Measurements from ENCODE around the gene IRAG1. TPM values are rescaled to one million over a fixed set of nuclear protein-coding genes. Genes with fewer than 3 reads are reported as not detected.
"Not testable (repeated sequence)": the region's sequence is repeated elsewhere in the genome, so short reads cannot be mapped to it uniquely, and the experiment has no call there.

Gene IRAG1
- total RNA-seq, 1 donor from 2014 or later = not detected

- ATAC-seq (ENCODE audit: low read depth) = no peak
- Mint-ChIP-seq H3K36me3 (ENCODE audit: low read depth) (no peaks in the 10 kb centered on the region), H3K27ac (no peak overlapping the region), H3K27me3 (peaks cover 3% of the 10 kb centered on the region), H3K4me1 (peaks cover 15% of the 10 kb centered on the region), H3K9me3 (no peaks in the 10 kb centered on the region), H3K4me3 (no peak overlapping the region)
- ChIA-PET POLR2A (interaction anchor here (0.7 kb wide), 1 partner anchor 59 kb away, joined by 8 read pairs; no protein-coding TSS in a partner anchor), CTCF (no interaction called here)
- intact Hi-C loops (cut with micrococcal nuclease) = no loop called here
- no peak for DNase-seq
- TF ChIP-seq CTCF (IDR thresholded peaks at IDR 0.05) = no peak
These were observed 10.1 kb downstream of the IRAG1 start for GRCh38 chr11:10683429-10683828.

- H3K4me3 Mint-ChIP-seq = no peak overlapping the region
- intact Hi-C loops (cut with micrococcal nuclease) = no loop called here
- H3K9me3 Mint-ChIP-seq = no peaks in the 10 kb centered on the region
- ATAC-seq (ENCODE audit: low read depth) (no peak), DNase-seq (no peak)
- peaks cover 14% of the 10 kb centered on the region for H3K27me3 Mint-ChIP-seq
- CTCF ChIA-PET = no interaction called here
- no peak overlapping the region for H3K27ac Mint-ChIP-seq
- TF ChIP-seq CTCF (IDR thresholded peaks at IDR 0.05) = no peak
- H3K36me3 Mint-ChIP-seq (ENCODE audit: low read depth) = no peaks in the 10 kb centered on the region
- peaks cover 2% of the 10 kb centered on the region for H3K4me1 Mint-ChIP-seq
- POLR2A ChIA-PET = no interaction called here
These were observed 12.5 kb downstream of the IRAG1 start for GRCh38 chr11:10680956-10681487.

GRCh38 chr11:10680279-10680678 is 13.3 kb downstream of the IRAG1 start:
- POLR2A ChIA-PET; DNase-seq; H3K36me3 Mint-ChIP-seq (ENCODE audit: low read depth); H3K4me1 Mint-ChIP-seq; H3K9me3 Mint-ChIP-seq; intact Hi-C loops (cut with micrococcal nuclease); H3K4me3 Mint-ChIP-seq; ATAC-seq (ENCODE audit: low read depth); H3K27ac Mint-ChIP-seq; CTCF ChIA-PET: not testable (repeated sequence)
- H3K27me3 Mint-ChIP-seq = peaks cover 21% of the 10 kb centered on the region

- ChIA-PET POLR2A (no interaction called here), CTCF (no interaction called here)
- Mint-ChIP-seq H3K27ac (no peak overlapping the region), H3K4me3 (no peak overlapping the region), H3K9me3 (no peaks in the 10 kb centered on the region), H3K27me3 (peaks cover 23% of the 10 kb centered on the region), H3K36me3 (ENCODE audit: low read depth) (no peaks in the 10 kb centered on the region), H3K4me1 (peaks cover 12% of the 10 kb centered on the region)
- TF ChIP-seq CTCF (IDR thresholded peaks at IDR 0.05) = no peak
- ATAC-seq (ENCODE audit: low read depth) (no peak), DNase-seq (no peak)
- intact Hi-C loops (cut with micrococcal nuclease) = no loop called here
These were observed 13.9 kb downstream of the IRAG1 start for GRCh38 chr11:10679644-10680043.

- Mint-ChIP-seq H3K4me1 (peaks cover 24% of the 10 kb centered on the region), H3K27me3 (peaks cover 30% of the 10 kb centered on the region), H3K27ac (no peak overlapping the region), H3K4me3 (no peak overlapping the region), H3K9me3 (no peaks in the 10 kb centered on the region), H3K36me3 (ENCODE audit: low read depth) (no peaks in the 10 kb centered on the region)
- CTCF ChIA-PET = no interaction called here
- ATAC-seq (ENCODE audit: low read depth) (no peak), DNase-seq (no peak)
- intact Hi-C loops (cut with micrococcal nuclease) = no loop called here
- no peak for TF ChIP-seq CTCF (IDR thresholded peaks at IDR 0.05)
- POLR2A ChIA-PET = no interaction called here
These were observed 15.5 kb downstream of the IRAG1 start for GRCh38 chr11:10678101-10678500.

GRCh38 chr11:10676919-10677318 is 16.6 kb downstream of the IRAG1 start:
- no peak for ATAC-seq (ENCODE audit: low read depth)
- no peak for TF ChIP-seq CTCF (IDR thresholded peaks at IDR 0.05)
- no peaks in the 10 kb centered on the region for H3K9me3 Mint-ChIP-seq
- POLR2A ChIA-PET = no interaction called here
- no peak for DNase-seq
- CTCF ChIA-PET = no interaction called here
- H3K4me1 Mint-ChIP-seq = peaks cover 24% of the 10 kb centered on the region
- no peak overlapping the region for H3K4me3 Mint-ChIP-seq
- no peak overlapping the region for H3K27ac Mint-ChIP-seq
- intact Hi-C loops (cut with micrococcal nuclease) = no loop called here
- H3K27me3 Mint-ChIP-seq = peaks cover 30% of the 10 kb centered on the region
- H3K36me3 Mint-ChIP-seq (ENCODE audit: low read depth) = no peaks in the 10 kb centered on the region

Measured in activated B cell treated with CpG ODN at 0.5 μM for 24 hours (primary cell).